Stimulated activated CD8-positive, alpha-beta memory T cell treated with anti-CD3 and anti-CD28 coated beads, Interleukin-15, amount 100 ng/mL, for 4 hours (primary cell): ENCODE measurements around the gene ADAM19.

Source experiments
- DNase-seq, 2 donors: peaks; one replicate each; pipeline ENCODE4 v3.0.0-alpha.2; 2020; ENCODE audit warnings: low read depth in 2 of 2

Gene ADAM19

DNA sequence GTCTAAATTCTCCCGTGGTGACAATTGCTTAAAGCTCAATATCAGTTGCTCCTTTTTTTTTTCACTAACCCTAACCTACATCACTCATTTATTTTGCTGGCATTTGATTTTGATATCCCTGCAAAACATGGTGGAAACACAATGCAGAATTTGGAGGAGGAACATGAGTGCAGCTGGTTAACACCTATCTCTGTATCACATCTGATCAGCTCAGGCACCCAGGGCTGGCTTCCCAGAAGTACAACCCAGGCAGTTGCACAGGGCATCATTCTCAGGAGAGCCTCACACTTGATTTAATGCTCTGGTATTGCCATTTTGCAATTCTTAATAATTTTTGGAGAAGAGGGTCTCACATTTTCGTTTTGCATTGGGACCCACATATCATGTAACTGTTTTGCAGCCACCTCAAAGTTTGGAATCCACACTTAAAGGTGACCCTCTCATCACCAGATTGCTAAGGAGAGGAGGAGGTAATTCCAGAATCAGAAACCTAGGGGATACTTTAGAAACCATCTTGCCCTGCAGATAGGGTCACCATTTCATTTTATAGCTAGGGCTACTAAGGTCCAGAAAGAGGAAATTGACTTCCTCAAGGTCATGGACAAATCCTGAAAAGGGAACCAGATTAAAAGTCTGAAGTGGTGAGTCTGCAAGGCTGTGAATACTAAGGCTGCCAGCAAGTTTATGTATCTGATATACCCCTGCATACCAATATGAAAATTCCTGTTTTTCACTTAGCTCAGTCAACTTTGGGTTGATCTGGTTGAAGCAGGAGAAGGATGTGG, 19.3 kb upstream of the ADAM19 start:
- DNase-seq: no peak

DNA sequence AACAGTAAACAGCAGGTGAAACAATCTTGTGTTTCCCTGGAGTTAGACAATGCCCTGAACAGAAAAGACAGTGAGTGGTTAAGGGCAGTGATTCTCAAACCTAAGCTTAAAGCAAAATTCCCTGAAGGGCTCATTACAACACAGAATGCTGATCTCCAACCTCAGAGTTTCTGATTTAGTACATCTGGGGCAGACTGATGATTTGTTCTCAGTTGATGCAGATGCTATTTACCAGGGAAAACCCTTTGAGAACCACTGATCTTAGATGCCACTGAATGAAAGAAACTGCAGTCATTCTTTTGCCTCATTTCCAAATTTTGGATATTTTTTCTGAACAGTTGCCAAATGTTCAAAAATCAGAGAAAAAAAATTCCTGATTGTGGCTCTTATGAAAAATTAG, 18.7 kb upstream of the ADAM19 start:
- DNase-seq: no peak

DNA sequence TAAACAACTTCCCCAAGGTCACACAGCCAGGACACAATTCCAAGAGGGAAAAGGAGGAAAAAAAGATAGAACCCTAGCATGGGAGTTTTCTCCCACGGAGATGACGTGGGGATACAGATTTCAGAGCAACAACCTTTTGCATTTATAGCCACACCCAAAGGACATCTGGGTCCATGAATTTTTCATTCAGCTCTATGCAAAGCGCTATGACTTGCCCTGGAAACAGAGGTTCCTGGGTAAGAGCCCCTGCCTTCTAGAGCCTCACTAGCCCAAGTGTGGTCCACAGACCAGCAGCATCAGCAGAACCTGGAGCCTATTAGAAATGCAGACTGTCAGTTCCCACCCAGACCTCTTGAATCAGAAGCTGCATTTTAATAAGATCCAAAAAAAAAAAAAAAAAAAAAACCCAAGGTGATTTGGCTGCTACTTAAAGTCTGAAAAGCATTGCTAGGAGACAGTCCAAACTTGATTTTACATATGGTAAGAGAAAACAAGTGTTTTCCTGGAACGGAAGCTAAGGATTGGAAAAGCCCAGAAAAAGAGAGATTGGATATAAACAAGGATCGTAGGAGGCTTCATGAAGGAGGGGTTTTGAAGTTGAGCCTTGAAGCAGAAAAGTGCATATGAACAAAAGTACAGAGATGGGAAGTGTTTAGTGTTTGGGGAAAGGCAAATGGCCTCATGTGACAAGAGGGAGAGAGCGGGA, 17.6 kb upstream of the ADAM19 start:
- no peak for DNase-seq

DNA sequence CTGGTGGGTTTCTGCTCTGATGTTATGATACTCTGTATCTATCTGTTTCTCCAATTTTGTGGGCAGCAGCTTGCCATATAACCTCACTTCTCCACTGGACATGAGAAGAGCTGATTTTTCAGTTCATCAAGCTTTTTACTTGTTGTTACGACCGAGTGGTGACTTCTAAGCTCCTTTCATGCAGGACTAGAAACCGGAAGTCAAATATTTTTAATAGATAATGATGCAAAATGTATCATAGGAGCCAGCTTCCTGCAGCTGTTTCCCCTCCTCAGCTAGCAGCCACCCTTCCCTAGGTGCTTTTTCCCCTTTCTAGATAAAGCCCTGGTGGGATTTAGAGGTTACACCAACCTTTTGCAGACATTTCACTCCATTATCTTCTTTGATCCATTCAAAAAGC, 17.0 kb upstream of the ADAM19 start:
- no peak for DNase-seq

DNA sequence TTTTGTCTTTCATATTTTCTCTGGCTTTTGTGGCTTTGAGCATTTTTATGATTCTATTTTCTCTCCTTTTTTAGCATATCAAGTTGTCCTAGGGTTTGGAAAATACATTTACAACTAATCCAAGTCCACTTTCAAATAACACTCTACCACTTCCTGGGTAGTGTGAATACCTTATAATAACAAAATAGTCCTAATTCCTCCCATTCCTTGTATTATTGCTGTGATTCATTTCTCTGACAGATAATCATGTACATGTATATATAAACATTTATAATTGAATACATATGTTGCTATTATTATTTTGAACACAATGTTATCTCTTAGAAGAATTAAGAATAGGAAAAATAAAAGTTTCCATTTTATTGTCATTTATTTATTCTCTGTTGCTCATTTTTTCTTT, 14.9 kb upstream of the ADAM19 start:
- DNase-seq: no peak

DNA sequence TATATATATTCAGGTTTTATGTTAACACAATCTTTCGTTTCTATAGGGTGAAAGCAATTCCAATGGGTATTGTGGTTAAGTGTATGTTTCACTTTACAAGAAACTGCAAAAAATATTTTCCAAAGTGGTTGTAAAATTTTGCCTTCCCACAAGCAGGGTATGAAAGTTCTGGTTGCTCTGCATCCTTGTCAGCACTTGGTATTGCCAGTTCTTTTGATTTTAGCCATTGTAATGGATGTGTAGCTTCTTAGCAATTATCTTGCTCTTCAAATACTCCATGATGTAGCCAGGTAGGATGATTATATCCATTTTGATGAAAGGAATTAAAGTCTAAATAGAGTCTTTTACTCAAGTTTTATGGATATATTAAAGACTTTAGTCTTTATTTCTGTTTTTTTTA, 9.1 kb upstream of the ADAM19 start:
- no peak for DNase-seq

DNA sequence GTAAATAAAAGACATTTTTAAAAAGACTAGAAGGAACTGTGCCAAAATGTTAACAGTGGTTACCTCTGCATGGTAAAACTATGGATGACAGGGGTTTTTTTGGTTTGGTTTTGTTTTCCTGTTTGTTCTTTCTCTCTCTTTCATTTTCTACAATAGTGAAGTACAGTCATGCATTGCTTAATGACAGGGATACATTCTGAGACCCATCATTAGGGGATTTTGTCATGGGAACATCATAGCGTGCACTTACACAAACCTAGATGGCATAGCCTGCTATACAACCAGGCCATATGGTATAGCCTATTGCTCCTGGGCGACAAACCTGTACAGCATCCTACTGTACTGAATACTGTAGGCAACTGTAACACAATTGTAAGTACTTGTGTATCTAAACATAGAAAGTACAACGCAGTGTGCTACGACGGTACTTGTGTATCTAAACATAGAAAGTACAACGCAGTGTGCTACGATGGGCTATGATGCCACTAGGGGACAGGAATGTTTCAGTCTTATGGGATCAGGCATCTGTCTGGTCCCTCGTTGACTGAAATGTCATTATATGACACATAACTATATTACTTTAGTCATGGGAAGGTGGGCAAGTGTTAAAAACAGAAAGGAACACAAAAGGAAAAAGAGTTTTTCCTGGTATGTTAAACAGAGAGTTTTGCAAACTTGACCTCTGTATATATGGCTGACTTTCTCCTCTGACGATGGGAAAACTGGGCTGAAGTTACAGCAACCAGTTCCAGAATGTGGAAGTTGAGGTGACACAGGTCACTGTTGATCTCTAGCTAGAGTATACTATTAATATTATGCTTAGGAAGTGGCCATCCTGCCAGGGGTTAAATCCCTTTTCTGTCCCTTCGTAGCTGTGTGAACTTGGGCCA, 7.4 kb upstream of the ADAM19 start:
- no peak for DNase-seq

DNA sequence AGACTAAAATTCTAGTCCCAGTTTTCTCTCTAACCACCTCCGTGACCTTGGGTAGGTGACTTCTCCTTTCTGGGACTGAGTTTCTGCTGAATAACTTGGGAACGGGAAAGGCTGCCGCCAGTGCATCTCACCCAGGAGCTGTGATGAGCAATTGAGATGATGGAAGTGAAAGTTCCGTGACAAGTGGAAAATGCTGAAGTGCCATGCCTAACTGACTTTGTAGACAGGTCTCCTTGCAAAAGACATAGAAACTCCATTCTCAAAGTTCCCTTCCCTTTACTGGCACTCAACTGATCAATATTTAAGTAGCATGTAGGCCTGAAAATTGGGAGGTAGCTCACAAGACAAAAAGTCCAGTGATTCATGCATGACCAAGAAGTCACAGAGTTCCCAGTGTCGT, 6.3 kb upstream of the ADAM19 start:
- no peak for DNase-seq

DNA sequence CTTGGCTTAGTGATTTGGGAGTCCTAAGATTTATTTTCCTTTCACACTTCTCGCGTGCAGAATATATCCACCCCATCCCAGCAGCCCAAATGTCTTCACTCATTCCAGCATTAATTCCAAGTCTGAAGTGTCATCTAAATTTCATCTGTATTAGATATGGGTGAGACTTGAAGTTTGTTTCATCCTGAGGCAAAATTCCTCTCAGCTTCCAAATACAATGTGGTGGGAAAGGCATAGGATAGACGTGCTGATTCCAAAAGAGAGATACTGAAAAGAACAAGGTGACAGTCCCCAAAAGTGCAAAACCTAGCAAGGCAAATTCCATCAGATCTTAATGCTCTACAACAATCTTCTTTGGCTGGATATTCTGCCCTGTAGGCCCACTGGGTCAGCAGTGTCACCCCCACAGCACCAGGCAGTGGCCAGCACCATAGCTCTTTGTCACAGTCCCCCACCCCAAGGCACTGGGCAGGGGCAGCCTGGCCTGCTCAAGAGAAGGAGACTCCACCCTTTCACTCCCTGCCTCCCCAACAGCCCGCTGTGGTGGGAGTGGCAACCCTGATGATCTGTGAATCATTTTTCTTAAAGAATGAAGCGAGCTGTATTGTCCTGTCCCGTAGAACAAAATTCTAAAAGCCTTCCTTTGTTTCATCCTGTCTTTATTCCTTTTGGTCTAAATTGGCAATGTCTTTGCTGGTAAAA, 2.7 kb upstream of the ADAM19 start:
- DNase-seq: no peak

DNA sequence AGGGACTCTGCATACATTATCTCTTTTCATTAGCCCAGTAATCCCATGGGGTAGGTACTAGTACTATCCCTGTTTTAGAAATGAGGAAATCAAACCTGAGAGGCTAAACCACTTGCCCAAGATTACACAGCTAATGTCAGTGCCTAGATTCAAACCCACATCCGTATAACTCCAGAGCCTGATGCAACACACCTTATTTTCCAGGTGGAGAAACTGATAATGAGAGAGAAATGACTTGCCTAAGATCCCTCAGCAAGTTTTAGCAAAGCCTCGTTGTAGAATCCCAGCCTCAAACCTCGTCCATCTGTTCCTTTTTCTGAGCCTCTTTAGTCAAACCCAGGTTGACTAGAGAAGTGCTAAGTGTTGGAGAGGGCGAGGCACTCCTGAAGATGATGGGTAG, 1.1 kb upstream of the ADAM19 start:
- DNase-seq: no peak

DNA sequence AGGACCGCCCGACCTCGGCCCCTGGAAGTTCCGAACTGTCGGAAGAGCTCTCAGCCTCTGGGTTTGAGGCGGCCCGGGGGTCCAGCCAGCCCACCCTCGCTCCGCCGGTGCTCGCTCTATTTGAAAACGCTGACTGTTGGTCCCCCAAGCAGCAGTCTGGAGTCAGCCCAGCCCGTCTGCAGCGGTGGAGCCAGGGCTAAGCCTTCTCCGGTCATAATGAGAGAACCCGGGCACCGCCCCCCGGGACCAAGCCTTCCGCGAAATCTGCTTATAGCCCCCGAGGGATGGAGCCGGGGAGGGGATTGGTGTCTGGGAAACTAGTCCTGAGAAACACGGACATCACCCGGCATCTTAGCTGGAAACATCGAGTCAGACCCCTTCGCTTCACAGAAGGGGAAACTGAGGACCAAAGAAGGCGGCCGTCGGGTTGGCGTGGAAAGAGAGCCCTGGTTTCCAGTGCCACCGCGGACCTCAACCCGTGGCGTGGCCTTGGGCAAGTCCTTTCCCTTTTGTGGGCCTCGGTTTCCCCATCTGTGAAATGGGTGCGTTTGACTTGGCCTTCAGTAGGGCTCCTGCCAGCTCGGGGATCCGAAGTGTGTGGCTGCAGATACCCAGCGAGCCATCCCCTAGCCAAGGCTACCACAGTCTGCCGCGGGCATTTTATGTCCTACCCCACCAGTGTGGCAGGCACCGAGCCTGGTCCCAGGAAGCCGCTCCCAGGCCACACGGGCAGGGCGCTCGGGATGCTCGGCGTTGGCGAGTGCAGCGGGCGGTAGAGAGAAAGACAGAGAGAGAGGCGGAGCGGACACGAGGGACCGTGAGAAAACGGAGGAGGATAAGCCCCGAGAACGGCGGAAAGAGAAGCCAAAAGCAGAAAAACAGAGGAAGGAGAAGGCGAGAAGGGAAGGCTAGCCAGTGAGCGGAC, 857 bp downstream of the ADAM19 start:
- DNase-seq: no peak

DNA sequence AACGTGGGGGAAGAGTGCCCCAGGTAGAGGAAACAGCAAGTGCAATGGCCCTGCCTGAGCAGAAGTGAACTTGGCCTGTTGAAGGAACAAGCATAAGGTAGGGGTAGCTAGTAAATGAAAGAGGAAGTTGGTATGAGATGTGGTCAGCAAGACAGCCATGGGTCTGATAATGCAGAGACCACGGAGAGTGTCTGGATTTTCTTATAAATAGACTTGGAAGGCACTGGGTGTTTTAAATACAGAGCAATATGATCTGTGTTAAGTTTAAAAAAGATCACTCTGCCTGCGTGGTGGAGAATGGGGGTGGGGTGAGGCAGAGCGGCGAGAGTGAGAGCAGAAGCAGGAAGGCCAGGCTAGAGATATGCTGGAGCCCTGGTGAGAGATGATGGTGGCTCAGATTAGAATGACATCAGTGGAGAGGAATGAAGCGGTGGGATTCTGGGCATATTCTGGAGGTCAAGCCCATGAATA, 4.2 kb downstream of the ADAM19 start:
- no peak for DNase-seq

DNA sequence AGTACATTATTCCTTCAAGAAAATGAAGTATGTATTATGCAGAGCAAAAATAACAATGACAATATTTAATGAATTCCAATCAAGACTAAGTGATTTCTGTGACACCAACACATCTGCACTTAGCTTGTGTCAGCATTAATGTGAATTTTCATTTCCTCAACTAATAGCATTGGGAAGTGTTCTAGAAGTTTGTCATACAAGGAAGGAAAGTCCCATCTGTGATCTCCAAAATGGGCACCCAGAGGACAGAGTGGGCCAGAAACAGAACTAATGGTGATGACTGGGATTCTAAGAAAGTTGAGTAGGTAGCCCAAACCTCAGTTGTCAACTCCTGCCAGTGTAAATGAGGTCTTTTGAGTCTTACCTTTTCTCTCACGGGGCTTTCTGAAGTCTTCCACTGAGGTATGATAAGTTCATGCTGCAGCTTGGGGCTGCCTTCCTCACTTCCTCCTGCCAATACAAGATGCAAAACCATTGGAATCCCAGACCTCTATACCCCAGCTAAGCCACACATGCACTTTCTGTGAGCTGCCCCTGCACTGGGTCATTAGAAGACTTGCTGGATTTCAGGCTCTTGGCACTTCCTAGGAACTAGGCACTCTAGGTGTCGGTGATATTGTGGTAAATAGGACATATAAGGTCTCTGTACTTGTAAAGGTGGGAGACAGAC, 4.9 kb downstream of the ADAM19 start:
- DNase-seq: no peak

DNA sequence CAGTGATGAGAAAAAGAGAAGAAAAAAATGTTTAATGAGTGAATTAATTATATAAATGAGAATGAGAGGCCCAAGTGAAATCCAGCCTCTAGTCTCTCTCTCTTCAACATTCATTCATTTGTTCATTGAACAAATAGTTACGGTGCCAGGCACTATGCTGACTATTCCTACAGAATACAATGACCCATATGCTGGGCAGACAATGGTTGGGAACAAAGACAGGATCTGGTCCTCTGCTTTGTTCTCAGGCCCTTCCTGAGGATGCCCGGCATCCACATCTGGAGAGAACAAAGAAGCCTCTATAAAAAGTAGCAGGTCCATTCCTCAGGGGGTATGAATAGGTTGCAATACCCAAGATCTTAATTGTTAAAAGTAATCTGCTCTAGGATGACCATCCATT, 6.9 kb downstream of the ADAM19 start:
- DNase-seq: no peak

DNA sequence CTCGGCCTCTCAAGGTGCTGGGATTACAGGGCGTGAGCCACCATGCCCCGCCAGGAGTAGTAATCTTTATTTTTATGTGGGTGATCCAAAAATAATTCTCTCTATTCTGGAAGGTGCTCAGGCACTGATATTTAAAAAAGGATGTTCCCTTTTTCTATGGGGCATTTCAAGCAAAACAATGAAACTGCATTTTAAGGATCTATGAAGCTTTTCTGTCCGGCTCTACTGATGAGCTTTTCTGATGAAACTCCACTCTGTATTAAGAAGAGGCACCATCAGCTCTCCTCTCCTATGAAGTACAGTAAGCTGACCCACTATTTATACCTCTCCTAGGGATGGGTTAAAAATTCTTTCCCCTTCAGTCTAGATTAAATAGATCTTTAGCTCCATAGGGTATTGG, 7.4 kb downstream of the ADAM19 start:
- DNase-seq: no peak

DNA sequence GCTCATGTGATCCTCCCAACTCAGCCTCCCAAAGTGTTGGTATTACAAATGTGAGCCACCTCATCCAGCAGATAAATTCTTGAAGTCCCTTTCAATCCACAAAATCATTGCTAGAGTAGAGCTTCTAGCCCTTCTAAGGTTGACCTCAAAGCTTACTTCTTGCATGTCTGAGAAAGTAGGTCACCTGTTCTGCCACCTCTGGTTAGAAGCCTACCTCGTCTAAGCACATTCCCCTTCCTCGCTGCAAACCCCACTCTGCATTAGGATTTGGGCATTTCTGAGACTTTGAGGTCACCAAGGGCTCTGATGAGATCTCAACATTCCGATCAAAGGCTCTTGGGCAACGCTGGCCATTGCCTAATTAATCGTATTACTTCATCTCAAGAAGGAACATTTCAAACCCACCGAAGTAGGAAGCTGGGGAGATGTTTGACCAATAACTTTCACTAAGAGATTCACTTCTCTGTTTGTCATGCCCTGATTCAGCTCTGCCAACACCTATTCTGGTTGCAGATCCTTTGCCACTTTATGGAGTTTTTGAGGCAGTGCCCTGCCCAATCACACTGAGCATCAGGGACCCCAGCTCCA, 8.6 kb downstream of the ADAM19 start:
- no peak for DNase-seq

DNA sequence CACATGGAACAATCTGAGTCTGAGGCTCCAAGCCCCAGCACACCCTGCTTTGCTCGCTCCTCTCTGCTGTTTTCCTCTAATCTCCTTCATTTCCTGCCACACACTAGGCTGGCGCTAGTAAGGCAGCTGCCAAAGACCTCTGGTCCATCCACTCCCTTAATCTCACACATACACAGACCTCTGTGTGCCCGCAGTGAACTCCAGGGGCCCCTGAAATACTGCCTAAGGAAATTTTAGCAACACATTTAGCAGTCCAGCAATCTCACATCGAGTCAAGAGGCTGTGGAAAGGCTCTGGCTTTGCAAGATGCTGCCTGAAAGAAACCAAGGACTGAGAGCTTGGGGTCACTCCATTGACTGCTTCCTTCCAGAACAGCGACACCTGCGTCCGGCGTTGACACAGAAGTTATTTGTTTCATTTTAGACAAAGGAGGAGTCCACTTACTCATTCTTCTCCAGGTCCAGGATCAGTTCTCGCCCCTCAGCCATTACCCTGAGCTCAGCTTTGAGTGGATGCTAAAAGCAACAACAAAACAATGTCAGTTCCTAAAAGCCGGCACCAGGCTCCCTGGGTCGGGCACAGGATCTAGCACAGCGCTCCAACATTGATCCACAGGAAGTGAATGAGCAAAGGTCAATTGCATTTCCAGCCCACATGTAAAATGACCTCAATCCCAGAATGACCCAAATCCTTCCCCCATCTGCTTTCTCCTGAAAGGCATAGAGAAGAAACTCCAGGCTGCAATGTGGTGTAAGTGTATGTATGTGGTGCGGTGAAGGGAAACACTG, 11.5 kb downstream of the ADAM19 start:
- no peak for DNase-seq

DNA sequence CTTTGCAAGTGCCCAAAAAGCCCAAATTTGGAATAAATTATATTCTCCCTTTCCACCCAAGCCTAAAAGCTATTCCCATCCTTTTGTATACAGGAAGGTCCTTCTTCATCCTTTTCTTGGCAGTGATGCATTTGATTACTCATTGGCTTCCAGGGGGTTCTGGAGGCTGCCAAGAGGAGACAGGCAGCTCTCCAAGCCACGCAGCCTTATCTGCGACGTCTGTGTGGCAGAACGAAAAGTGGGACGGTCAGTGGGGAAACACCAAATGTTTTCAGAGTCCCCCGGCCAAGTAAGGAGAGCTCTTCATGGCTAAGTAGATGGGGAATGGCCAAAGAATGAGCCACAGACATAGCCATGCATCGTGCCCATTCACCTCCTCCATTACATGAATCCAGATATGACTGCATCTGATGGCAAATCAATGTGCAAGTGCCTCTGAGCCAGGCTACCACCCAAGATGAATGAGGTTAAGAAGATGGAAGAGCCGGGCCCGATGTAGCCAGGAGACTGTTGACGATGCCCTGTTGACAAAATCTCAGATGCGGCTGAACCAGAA, 12.1 kb downstream of the ADAM19 start:
- no peak for DNase-seq
